ENCODE data around the gene TAC3. TPM values are rescaled to one million over a fixed set of nuclear protein-coding genes. Genes with fewer than 3 reads are reported as not detected.
A peak's percentile ranks its signal among the peaks of the same experiment; 100 is the strongest.
"Not testable (repeated sequence)": the region's sequence is repeated elsewhere in the genome, so short reads cannot be mapped to it uniquely, and the experiment has no call there.

Gene TAC3
- total RNA-seq, 1 experiment from 2014 or later = 0.46 TPM

- DNase-seq (ENCODE audit: low read depth) = no peak
Measured at GRCh38 chr12:57037264-57037663, 20.9 kb upstream of the TAC3 start.

DNA sequence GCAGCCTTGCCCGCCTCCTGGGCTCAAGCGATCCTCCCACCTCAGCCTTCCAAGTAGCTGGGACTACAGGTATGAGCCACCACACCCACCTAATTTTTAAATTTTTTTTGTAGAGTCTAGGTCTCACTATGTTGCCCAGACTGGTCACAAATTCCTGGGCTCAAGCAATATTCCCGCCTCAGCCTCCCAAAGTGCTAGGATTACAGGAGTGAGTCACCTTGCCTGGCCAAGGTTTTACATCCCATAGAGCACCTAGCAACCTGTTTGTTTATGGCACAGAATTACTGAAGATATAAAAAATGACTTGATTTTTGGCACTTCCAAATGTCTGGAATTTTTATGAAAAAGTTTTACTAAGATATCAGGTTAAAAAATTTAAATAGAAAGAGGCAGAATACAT, 17.1 kb upstream of the TAC3 start:
- peak; percentile 25 for DNase-seq (ENCODE audit: low read depth)

DNA sequence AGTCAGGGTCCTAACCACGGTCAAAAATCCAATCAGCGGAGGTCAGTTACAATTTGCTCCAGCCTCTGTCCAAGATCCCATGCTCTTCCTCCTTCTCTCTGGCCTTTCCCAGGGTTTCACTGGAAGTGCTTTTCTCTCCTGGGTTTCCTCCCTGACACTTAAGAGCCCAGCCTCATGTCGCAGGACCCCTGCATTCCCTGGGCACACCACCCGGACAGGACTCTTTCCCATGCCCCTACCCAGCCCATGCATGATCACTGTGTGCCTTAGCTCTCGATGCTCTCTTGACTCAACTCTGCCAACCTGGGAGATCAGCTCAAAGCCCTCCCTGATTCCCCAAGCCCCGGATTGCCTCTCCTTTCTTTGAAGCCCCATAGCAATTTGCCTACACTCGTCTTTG, 15.5 kb upstream of the TAC3 start:
- DNase-seq (ENCODE audit: low read depth) = no peak

- peak; percentile 17 for DNase-seq (ENCODE audit: low read depth)
Measured at GRCh38 chr12:57031138-57031725, 14.9 kb upstream of the TAC3 start.

DNA sequence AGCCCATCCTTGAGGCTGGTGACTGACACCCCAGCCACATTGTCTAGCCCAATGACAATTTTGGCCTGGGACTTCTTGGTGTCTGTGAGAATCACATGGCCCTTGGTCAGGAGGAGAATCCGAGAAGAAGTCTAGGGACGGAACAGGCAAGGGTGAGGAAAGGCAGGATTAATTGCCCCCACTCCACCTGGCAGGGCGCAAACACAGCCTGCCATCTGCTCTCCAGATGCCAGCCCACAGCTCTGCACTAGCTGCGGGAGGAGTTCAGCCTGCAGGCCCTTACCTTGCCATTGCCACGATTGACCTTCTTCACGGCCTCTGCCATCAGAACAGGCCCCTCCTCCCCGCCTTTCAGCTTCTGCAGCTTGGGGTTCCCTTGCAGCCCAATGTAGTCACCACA, 13.1 kb upstream of the TAC3 start:
- no peak for DNase-seq (ENCODE audit: low read depth)

GRCh38 chr12:57027805-57028153, 11.4 kb upstream of the TAC3 start:
- no peak for DNase-seq (ENCODE audit: low read depth)

DNA sequence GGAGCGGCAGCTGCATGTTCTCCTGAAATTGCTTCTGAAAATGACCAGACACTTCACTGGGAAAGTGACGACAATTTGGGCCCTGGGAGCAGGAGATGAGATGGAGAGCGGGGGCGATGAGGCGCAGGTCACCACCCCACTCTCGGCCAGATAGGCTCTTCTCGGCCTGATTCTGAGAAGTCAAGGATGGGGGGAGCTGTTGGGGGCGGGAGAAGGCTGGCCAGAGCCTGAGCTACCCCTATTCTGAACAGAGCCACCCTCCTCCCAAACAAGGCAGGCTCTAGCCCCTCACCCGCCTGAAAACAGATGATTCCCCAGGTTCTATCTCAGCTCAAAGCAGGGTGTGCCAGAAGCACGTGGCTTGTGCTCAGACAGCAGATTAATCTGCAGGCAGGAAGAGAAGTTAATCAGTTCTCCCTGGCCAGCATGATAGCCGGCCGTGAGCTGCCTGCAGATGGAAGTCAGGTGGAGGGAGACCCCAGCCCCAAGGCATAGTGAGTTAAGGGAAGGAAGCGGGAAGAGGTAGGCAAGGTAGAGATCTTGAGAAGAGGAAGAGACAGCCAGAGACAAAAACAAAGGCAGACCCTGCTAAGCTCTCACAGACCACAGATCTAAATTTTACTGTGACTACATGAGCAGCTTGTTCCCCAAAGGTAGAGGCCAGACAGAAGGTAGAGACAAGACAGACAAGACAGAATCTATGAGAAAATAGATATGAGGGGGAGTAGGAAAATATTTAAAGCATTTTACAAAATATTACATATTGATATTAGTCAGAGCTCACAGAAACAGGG, 10.9 kb upstream of the TAC3 start:
- DNase-seq (ENCODE audit: low read depth) = no peak

DNA sequence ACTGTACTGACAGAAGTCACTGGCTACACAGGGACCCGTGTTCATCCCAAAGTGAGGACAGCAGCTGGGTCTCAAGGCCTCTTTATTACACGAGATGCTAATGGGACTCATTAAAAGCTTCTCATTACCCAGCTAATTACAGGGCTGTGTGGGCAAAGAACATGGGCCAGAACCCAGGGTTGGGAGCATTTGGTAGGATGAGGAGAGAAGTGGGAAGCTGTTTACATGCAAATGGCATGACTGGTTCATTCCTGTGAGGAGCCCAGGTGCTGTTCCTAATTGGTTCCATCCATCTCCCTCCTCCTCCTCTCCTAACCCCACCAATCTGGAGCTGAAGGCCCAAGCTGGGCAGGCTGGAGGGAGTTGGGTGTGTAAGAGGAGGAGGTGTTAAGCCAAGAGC, 8.9 kb upstream of the TAC3 start:
- DNase-seq (ENCODE audit: low read depth) = no peak

- DNase-seq (ENCODE audit: low read depth) = not testable (repeated sequence)
Measured at GRCh38 chr12:57022324-57022723, 6.0 kb upstream of the TAC3 start.

- no peak for DNase-seq (ENCODE audit: low read depth)
Measured at GRCh38 chr12:57019983-57020719, 3.8 kb upstream of the TAC3 start.

DNA sequence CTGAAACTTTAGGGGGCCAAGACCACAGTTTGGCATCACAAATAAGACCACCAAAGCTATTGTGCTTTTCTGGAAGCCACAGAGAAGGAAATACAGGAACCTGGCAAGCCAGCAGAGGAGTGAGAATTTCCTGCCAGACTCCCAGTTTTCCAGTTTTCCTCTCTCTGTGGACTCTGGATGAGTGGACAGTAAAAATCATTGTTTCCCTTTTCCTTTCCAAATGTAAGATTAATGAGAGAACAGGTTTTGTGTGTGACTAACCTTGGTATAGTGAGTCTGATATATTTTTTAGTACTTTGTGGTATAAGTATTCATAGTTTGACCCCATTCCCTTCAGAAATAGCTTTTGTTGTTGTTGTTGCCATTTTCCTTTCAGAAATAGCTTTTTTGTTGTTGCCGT, 2.6 kb upstream of the TAC3 start:
- DNase-seq (ENCODE audit: low read depth) = no peak

DNA sequence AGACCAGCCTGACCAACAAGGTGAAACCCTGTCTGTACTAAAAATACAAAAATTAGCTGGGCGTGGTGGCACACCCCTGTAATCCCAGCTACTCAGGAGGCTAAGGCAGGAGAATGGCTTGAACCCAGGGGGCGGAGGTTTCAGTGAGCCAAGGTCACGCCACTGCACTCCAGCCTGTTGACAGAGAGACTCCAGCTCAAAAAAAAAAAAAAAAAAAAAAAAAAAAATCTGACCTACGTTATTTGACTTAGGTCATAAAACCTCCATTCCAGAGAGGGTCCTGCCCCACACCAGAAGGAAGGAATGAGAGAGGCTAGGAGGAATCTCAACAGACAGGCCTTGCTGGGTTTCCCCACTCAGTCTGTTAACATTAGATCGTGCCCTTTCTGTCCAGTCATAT, 2.0 kb upstream of the TAC3 start:
- not testable (repeated sequence) for DNase-seq (ENCODE audit: low read depth)

- no peak for DNase-seq (ENCODE audit: low read depth)
Measured at GRCh38 chr12:57012600-57013465, 3.5 kb downstream of the TAC3 start.

DNA sequence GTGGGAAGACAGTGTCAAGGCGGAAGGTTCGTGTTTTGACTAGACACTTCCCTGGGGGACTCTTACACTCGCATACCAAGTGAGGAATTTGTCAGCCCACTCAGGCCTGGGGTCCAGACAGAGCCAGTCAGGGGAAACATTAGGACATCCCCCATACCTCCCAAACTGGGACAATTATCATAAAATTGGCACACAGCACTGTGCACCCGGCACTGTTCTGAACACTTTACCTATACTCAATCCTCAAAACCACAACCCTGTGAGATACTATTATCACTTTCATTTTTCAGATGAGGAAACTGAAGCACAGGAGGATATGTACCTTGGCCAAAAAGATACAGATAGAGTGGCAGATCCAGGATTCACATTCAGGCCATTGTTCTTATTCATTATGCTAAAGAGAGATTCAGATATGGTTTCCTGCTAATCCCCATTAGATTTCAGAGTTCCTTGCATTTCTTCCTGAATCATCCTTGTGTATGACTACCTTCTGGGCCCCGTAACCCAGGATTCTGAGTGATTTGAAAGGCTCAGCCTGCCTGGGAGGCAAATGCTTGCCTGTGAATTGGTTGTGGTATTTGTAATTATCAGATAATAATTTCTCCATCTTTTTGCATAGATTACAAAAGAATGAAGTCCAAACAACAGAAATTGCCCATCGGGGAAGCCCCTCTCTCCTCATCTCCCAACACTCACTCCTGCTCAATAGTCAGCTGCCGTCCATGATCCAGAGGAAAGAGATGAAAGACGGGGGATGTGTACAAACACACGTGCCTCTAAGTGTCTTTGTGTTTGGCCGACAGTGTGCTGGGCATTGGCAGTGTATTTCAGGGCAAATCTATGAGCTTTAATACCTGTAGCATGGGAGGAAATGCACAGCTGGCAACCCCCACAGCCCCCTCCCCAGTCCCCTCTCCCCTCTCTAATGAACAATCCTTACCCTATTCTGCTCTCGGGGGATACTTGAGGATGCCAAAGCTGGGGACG, 4.6 kb downstream of the TAC3 start:
- no peak for DNase-seq (ENCODE audit: low read depth)

GRCh38 chr12:57010627-57011247, 5.6 kb downstream of the TAC3 start:
- no peak for DNase-seq (ENCODE audit: low read depth)

- no peak for DNase-seq (ENCODE audit: low read depth)
Measured at GRCh38 chr12:57009949-57010626, 6.2 kb downstream of the TAC3 start.

DNA sequence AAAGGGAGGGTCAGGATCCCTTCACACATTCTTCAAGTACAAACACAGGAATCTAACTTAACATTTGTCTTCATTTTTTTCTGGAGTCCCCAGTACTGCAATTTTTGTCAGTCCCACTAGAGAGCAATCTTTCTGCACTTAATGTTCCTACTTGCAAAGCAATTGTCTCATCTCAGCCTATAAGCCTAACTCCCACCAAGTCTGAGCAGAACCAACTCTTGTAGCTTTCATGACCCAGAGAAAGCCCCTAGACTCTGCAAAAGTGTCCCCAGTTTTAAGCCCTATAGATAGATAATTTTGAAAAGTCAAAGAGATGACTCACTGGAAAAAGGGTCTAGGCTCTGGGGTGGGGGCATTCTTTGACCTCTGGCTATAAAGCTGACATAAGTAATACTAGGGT, 8.2 kb downstream of the TAC3 start:
- DNase-seq (ENCODE audit: low read depth) = peak; percentile 41

DNA sequence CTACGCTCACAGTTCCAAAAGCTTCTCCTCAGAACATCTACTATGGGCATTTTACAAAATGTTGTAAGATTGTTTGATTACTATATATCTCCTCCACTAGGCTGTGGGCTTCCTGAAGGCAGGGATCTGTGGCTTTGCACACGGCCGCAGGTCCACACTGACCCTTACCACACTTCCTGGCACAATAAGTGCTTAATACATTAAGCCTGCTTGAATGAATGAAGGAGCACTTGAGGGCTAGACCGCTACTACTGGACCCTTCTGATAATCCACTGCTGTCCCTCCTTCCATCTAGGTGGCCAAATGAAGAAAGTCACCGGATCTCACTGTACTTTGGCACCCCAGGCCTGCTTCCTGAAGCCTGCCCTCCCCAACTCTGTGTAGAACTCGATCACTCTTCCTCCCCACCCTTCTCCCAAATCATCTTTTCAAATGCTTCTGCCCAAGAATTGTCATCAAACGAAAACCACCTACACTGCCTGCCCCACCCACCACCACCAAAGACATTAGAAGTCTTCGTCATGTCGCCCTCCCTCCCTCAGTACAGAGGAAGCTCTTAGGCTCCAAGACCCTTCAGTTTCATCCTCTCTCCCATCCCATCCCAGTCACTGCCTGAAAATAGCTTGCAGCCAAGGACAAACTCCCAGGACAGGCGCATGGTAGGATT, 9.4 kb downstream of the TAC3 start:
- no peak for DNase-seq (ENCODE audit: low read depth)
